CD4-positive, CD25-positive, alpha-beta regulatory T cell (primary cell): Measurements from ENCODE around the gene ATP23. TPM values are rescaled to one million over a fixed set of nuclear protein-coding genes. Genes with fewer than 3 reads are reported as not detected.
A peak's percentile ranks its signal among the peaks of the same experiment; 100 is the strongest.

ENCODE experiments used
- ATAC-seq, 2 donors: fragments of 150-1000 bp; cut with Tn5 transposase; one replicate each; pipeline ENCODE4 v1.10.0; 2021; ENCODE audit warnings: low read depth in 2 of 2, moderate number of reproducible peaks in 2 of 2, moderate library complexity in 1 of 2
- DNase-seq, 3 donors: peaks; one replicate each; pipeline versions ENCODE4 v3.0.0 to v3.0.0-alpha.2; 2012 to 2022; ENCODE audit warnings: mixed read lengths in 1 of 3
- H3K27ac ChIP-seq: one replicate; pipeline ENCODE4 v1.7.0; 2013; ENCODE audit warnings: mild to moderate bottlenecking, low read length; ENCODE audit not compliant: insufficient read depth, poor library complexity, severe bottlenecking
- H3K27me3 ChIP-seq: one replicate; pipeline ENCODE4 v1.7.0; 2013; ENCODE audit warnings: low read length; ENCODE audit not compliant: control insufficient read depth, insufficient read depth
- H3K36me3 ChIP-seq: one replicate; pipeline ENCODE4 v1.7.0; 2013; ENCODE audit warnings: mild to moderate bottlenecking, low read length, moderate library complexity; ENCODE audit not compliant: control insufficient read depth, insufficient read depth
- H3K4me1 ChIP-seq: 2 replicates; pipeline ENCODE4 v1.7.0; 2013; ENCODE audit warnings: mild to moderate bottlenecking, low read length; ENCODE audit not compliant: insufficient read depth, control insufficient read depth, poor library complexity, severe bottlenecking
- H3K4me3 ChIP-seq: one replicate; pipeline ENCODE4 v1.7.0; 2013; ENCODE audit warnings: low read depth, mild to moderate bottlenecking, low read length, moderate library complexity
- H3K9me3 ChIP-seq, 2 experiments: 1 replicate in 1 of 2; 2 replicates in 1 of 2; pipeline ENCODE4 v1.7.0; 2013; ENCODE audit warnings: low read length in 2 of 2, mild to moderate bottlenecking in 1 of 2, moderate library complexity in 1 of 2; ENCODE audit not compliant: control insufficient read depth in 2 of 2
- H3K27ac Mint-ChIP-seq, 3 donors: one replicate each; pipeline ENCODE4 v1.8.0; 2020 to 2022; ENCODE audit warnings: mild to moderate bottlenecking in 3 of 3, mixed read lengths in 3 of 3, moderate library complexity in 2 of 3
- H3K27me3 Mint-ChIP-seq: one replicate; pipeline ENCODE4 v1.8.0; 2022; ENCODE audit warnings: mild to moderate bottlenecking, mixed read lengths
- H3K36me3 Mint-ChIP-seq: one replicate; pipeline ENCODE4 v1.8.0; 2020; ENCODE audit warnings: mixed read lengths
- H3K4me1 Mint-ChIP-seq, 4 donors: one replicate each; pipeline ENCODE4 v1.8.0; 2020 to 2022; ENCODE audit warnings: mixed read lengths in 4 of 4, mild to moderate bottlenecking in 1 of 4
- H3K4me3 Mint-ChIP-seq, 4 donors: one replicate each; pipeline ENCODE4 v1.8.0; 2020 to 2022; ENCODE audit warnings: mild to moderate bottlenecking in 4 of 4, mixed read lengths in 4 of 4, moderate library complexity in 3 of 4
- H3K9me3 Mint-ChIP-seq, 7 donors: one replicate each; pipeline ENCODE4 v1.8.0; 2020 to 2022; ENCODE audit warnings: mixed read lengths in 7 of 7, mild to moderate bottlenecking in 3 of 7, moderate library complexity in 2 of 7
- polyA plus RNA-seq, 4 donors: library from polyadenylated mRNA; unstranded; fragments of 300-500 nt; fragmentation: Illumina TruSeq; gene quantifications; one replicate each; pipeline ENCODE4 v1.2.3, GENCODE V29; 2021
- total RNA-seq: library from RNA; stranded (reverse); gene quantifications from one replicate; pipeline ENCODE4 v1.2.3, GENCODE V29; 2022

Gene ATP23
- 4.8 TPM for total RNA-seq
- 10 to 100 TPM; 16.2 to 40.7 (median 26.1) TPM for polyA plus RNA-seq

DNA sequence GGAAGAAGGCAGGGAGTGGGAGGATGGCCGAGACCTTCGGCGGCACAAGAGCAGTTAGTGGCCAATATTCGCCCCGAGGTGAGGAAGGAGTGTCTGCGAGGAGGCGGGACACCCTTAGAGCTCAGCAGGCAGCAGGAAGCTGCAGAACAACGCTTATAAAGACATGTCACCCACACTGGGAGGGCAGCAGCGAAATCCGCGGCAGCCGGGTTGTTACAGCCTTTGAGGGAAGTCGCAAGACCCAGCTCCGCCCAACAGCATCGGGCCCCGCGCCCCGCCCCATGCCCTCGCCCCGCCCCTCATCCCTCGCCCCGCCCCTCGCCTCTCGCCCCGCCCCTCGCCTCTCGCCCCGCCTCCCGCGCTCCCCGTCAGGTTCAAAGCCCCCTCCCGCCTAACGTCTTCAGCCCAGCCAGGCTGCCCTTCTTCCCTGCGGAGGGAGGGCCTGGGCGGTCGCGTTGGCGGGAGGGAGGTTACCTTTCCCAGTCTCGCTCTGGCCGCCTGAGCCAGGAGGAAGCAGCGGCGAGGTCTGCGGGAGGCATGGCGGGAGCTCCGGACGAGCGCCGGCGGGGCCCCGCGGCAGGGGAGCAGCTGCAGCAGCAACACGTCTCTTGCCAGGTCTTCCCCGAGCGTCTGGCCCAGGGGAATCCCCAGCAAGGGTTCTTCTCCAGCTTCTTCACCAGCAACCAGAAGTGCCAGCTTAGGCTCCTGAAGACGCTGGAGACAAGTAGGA is at the start of gene ATP23:
Gene ATP23, plus strand, starts transcription at position 403 of the 730 bp plus-strand sequence. Its CDS starts 135 bp downstream, at position 538.
- Mint-ChIP-seq H3K27me3 (no peaks in the 10 kb centered on the region), H3K4me1 (peaks cover 19 to 50% (median 37%) of the 10 kb centered on the region in 4 donors)

DNA sequence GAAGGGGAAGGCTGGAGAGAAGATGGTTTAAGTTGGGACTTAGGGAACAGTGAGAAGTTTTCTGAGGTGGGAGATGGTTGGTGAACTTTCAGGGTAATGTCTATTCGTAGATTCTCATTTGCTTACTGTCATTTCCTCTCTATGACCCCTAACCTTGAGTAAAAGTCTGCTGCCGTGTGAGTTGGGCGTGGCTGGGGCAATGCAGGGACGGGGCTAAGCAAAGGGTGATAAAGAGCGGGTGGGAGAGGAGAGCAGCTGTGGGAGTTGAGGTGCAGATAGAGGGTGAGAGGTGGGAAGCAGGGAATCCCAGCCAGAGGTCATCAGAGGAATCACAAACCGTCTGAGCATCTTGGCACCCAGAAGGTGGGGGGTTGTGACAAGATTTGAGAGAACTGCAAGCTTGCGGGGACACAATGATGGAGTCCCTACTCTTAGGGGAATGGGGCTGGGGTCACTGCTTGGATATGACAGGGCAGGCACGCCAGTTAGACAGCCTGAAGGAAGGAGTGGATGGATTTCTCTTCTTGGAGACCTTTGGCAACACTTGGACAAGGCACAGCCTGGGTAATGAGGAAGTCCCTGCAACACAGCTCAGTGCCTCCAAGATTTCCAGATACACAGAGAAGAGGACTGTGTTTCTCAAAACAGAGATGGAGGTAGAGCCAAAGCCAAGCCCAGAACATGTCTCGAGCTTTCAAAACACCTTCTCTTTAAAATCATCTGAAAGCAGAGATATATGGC is 49.0 kb upstream of the ATP23 start:
- no peaks in the 10 kb centered on the region for H3K9me3 ChIP-seq
- ATAC-seq: no peak
- H3K4me3 Mint-ChIP-seq: no peak overlapping the region
- H3K4me1 Mint-ChIP-seq: peaks cover 0 to 37% (median 21%) of the 10 kb centered on the region in 4 donors
- no peaks in the 10 kb centered on the region for H3K36me3 Mint-ChIP-seq
- no peaks in the 10 kb centered on the region for H3K36me3 ChIP-seq
- H3K27me3 ChIP-seq: no peaks in the 10 kb centered on the region
- no peak overlapping the region for H3K4me3 ChIP-seq
- no peaks in the 10 kb centered on the region for H3K9me3 Mint-ChIP-seq
- DNase-seq: no peak
- peak overlapping the region in 2 of 3 donors; percentile 0 to 58 for H3K27ac Mint-ChIP-seq
- peaks cover 6% of the 10 kb centered on the region for H3K27me3 Mint-ChIP-seq
- no peak overlapping the region for H3K27ac ChIP-seq
- H3K4me1 ChIP-seq: peaks cover 35% of the 10 kb centered on the region

More for the DNA sequence above, at the start of gene ATP23:
- no peaks in the 10 kb centered on the region for H3K9me3 ChIP-seq
- H3K27ac ChIP-seq: peak within 1 kb of the TSS; percentile 92
- DNase-seq: peak; percentile 87 to 96 (median 93)
- H3K4me1 ChIP-seq: peaks cover 29% of the 10 kb centered on the region
- peak; percentile 94 to 97 for ATAC-seq
- H3K36me3 ChIP-seq: no peaks in the 10 kb centered on the region
- peak within 1 kb of the TSS; percentile 78 for H3K4me3 ChIP-seq
- H3K27me3 ChIP-seq: no peaks in the 10 kb centered on the region
- H3K36me3 Mint-ChIP-seq: no peaks in the 10 kb centered on the region
- peak within 1 kb of the TSS; percentile 95 to 99 (median 99) for H3K27ac Mint-ChIP-seq
- no peaks in the 10 kb centered on the region for H3K9me3 Mint-ChIP-seq
- H3K4me3 Mint-ChIP-seq: peak within 1 kb of the TSS; percentile 92 to 97 (median 96)

DNA sequence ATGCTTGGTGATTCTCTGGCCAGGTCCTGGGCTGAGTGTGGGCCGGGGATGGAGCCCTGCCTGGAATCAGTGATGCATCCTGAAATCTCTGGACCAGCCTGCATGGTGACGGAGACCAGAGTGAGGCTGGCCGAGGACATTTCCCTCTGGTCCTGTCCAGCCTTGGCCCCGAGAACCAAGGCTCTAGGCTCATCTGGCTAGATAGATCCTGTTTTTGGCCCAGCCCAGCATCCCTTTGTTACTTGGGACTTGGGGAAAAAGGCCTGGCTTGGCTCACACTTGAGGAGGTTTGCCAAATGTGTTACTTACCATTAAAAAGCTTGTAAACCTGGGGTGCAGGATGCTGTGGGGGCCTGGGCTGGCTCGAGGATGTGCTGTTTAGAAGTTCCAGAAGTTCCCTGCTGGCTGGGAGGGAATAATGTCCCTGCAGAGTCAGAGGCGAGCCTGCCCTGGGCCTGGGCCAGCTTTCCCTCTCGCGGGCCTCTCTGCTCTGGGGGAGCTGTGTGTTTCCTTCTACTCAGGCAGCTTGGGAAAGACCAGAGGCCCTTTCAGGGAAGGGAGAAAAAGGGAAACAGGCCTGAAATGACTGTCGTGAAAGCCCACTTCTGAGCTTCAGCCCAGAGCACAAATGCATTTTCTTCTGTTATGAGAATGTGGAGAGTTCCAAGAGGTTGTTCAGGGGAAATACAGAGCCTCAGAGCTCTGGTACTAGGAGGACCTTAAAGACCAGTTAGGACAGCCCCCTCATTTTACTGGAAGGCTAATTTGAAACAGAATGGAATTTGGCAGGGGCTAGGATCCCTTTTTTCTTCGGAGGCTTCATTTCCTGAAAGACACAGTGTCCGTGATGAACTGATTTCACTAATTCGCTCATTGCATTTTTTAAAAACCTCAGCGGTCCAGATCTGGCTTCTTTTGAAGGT is 47.7 kb upstream of the ATP23 start:
- no peak overlapping the region for H3K4me3 ChIP-seq
- Mint-ChIP-seq H3K9me3 (no peaks in the 10 kb centered on the region), H3K27ac (peak overlapping the region in 1 of 3 donors; percentile 90), H3K36me3 (no peaks in the 10 kb centered on the region), H3K4me1 (peaks cover 5 to 45% (median 30%) of the 10 kb centered on the region in 4 donors), H3K27me3 (peaks cover 6% of the 10 kb centered on the region), H3K4me3 (peak overlapping the region in 1 of 4 donors; percentile 42)
- H3K27me3 ChIP-seq: no peaks in the 10 kb centered on the region
- H3K36me3 ChIP-seq: no peaks in the 10 kb centered on the region
- ATAC-seq (no peak), DNase-seq (no peak)
- no peak overlapping the region for H3K27ac ChIP-seq
- no peaks in the 10 kb centered on the region for H3K9me3 ChIP-seq
- peaks cover 41% of the 10 kb centered on the region for H3K4me1 ChIP-seq

- peaks cover 6% of the 10 kb centered on the region for H3K27me3 Mint-ChIP-seq
- Histone ChIP-seq H3K9me3 (no peaks in the 10 kb centered on the region), H3K27me3 (no peaks in the 10 kb centered on the region), H3K36me3 (no peaks in the 10 kb centered on the region), H3K4me1 (peaks cover 48% of the 10 kb centered on the region), H3K27ac (no peak overlapping the region), H3K4me3 (no peak overlapping the region)
- peak overlapping the region; percentile 47 to 90 (median 81) for H3K27ac Mint-ChIP-seq
- ATAC-seq (no peak), DNase-seq (no peak)
- no peaks in the 10 kb centered on the region for H3K9me3 Mint-ChIP-seq
- no peaks in the 10 kb centered on the region for H3K36me3 Mint-ChIP-seq
- peaks cover 12 to 55% (median 38%) of the 10 kb centered on the region in 4 donors for H3K4me1 Mint-ChIP-seq
- H3K4me3 Mint-ChIP-seq: peak overlapping the region in 3 of 4 donors; percentile 41 to 75 (median 42)
Observed at GRCh38 chr12:57894399-57895292, 46.7 kb upstream of the ATP23 start.

GRCh38 chr12:57895389-57896114 is 45.8 kb upstream of the ATP23 start:
- Mint-ChIP-seq H3K4me3 (peak overlapping the region; percentile 42 to 83 (median 78)), H3K27me3 (peaks cover 4% of the 10 kb centered on the region), H3K9me3 (no peaks in the 10 kb centered on the region), H3K27ac (peak overlapping the region; percentile 38 to 90 (median 80)), H3K36me3 (no peaks in the 10 kb centered on the region), H3K4me1 (peaks cover 12 to 52% (median 38%) of the 10 kb centered on the region in 4 donors)
- Histone ChIP-seq H3K9me3 (no peaks in the 10 kb centered on the region), H3K27me3 (no peaks in the 10 kb centered on the region), H3K27ac (no peak overlapping the region), H3K4me3 (peak overlapping the region; percentile 40), H3K36me3 (no peaks in the 10 kb centered on the region), H3K4me1 (peaks cover 50% of the 10 kb centered on the region)
- no peak for ATAC-seq
- no peak for DNase-seq

DNA sequence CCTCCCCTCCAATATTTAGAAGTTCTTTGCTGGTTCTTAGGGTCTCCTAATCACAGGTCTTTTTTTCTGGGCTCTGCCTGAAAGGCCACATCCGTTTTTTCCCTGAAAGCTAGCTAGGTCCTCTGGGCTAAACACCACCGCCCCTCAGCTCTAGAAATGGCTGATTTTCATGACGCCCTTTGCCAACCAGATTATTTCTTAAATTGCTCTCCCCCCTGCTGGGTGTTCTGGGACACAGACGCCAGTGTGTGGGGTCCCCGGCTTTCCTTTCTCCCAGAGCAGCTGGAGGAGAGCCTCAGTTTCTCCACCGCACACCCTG is 45.3 kb upstream of the ATP23 start:
- Histone ChIP-seq H3K36me3 (no peaks in the 10 kb centered on the region), H3K27me3 (no peaks in the 10 kb centered on the region), H3K4me1 (peaks cover 50% of the 10 kb centered on the region), H3K27ac (peak overlapping the region; percentile 61), H3K9me3 (no peaks in the 10 kb centered on the region), H3K4me3 (peak overlapping the region; percentile 40)
- Mint-ChIP-seq H3K4me3 (peak overlapping the region; percentile 42 to 83 (median 78)), H3K27me3 (no peaks in the 10 kb centered on the region), H3K27ac (peak overlapping the region; percentile 80 to 90 (median 84)), H3K9me3 (no peaks in the 10 kb centered on the region), H3K36me3 (no peaks in the 10 kb centered on the region), H3K4me1 (peaks cover 12 to 52% (median 38%) of the 10 kb centered on the region in 4 donors)
- DNase-seq: no peak
- no peak for ATAC-seq
